HG03442 (cell line): ENCODE results near the gene CHL1.

Source experiments
- ATAC-seq: cut with Tn5 transposase; IDR thresholded peaks from one replicate; pipeline ENCODE4 v1.9.1; 2021; ENCODE audit warnings: mild to moderate bottlenecking, moderate library complexity; ENCODE audit not compliant: unreplicated experiment

The CHL1 gene

GRCh38 chr3:196311-197148 is at the start of gene CHL1:
Gene CHL1 (plus strand): TSS chr3:196763. CDS start chr3:319777, 123,014 bp downstream.
- ATAC-seq = no peak

- no peak for ATAC-seq
These were observed 44.9 kb upstream of the CHL1 start for GRCh38 chr3:151614-152189.

GRCh38 chr3:159974-160373 is 36.6 kb upstream of the CHL1 start:
- no peak for ATAC-seq

GRCh38 chr3:166071-166470 is 30.5 kb upstream of the CHL1 start:
- no peak for ATAC-seq

- no peak for ATAC-seq
These were observed 29.8 kb upstream of the CHL1 start for GRCh38 chr3:166799-167198.

- ATAC-seq = no peak
These were observed 22.7 kb upstream of the CHL1 start for GRCh38 chr3:173886-174285.

- ATAC-seq = no peak
These were observed 11.6 kb upstream of the CHL1 start for GRCh38 chr3:184976-185375.

- ATAC-seq = no peak
These were observed 4.2 kb upstream of the CHL1 start for GRCh38 chr3:192215-192929.

GRCh38 chr3:194001-194400 is 2.6 kb upstream of the CHL1 start:
- ATAC-seq = no peak

- no peak for ATAC-seq
These were observed 2.1 kb upstream of the CHL1 start for GRCh38 chr3:194421-194820.

GRCh38 chr3:195666-196065 is 897 bp upstream of the CHL1 start:
- no peak for ATAC-seq

- ATAC-seq = no peak
These were observed 725 bp downstream of the CHL1 start for GRCh38 chr3:197149-197827.

- no peak for ATAC-seq
These were observed 1.4 kb downstream of the CHL1 start for GRCh38 chr3:197828-198491.

GRCh38 chr3:199835-200234 is 3.3 kb downstream of the CHL1 start:
- no peak for ATAC-seq

GRCh38 chr3:200758-201325 is 4.3 kb downstream of the CHL1 start:
- no peak for ATAC-seq

GRCh38 chr3:204102-204501 is 7.5 kb downstream of the CHL1 start:
- no peak for ATAC-seq

- no peak for ATAC-seq
These were observed 11.4 kb downstream of the CHL1 start for GRCh38 chr3:207973-208372.

- ATAC-seq = no peak
These were observed 14.1 kb downstream of the CHL1 start for GRCh38 chr3:210669-211068.

- ATAC-seq = peak; percentile 97
These were observed 15.9 kb downstream of the CHL1 start for GRCh38 chr3:212432-212831.

GRCh38 chr3:217099-217813 is 20.7 kb downstream of the CHL1 start:
- ATAC-seq = no peak
